ENCODE measurements around the gene C1QTNF8. TPM values are rescaled to one million over a fixed set of nuclear protein-coding genes. Genes with fewer than 3 reads are reported as not detected.
A peak's percentile ranks its signal among the peaks of the same experiment; 100 is the strongest.

The C1QTNF8 gene
- not detected for polyA plus RNA-seq (2013, experiment 1 of 2)
- polyA plus RNA-seq (2013, experiment 2 of 2), result not detected

GRCh38 chr16:1096169-1097082, at the start of gene C1QTNF8:
TSS of gene C1QTNF8 (minus strand) at chr16:1096244. CDS start at chr16:1094922, 1,322 bp downstream.
- Histone ChIP-seq H3K36me3 (replicated peaks in 1 of 2; ENCODE audit: control insufficient read depth in 2 of 2, insufficient read depth in 2 of 2, low read length in 2 of 2) (no peaks in the 10 kb centered on the region), H2BK12ac (ENCODE audit: low read length) (peak within 1 kb of the TSS; percentile 90), H3K14ac (ENCODE audit: low read length) (peak within 1 kb of the TSS; percentile 56), H3K9me3 (replicated peaks in 1 of 2; ENCODE audit: control insufficient read depth in 2 of 2, insufficient read depth in 1 of 2, low read depth in 1 of 2, low read length in 2 of 2) (no peaks in the 10 kb centered on the region), H2BK5ac (ENCODE audit: low read length) (peak within 1 kb of the TSS; percentile 93), H4K91ac (ENCODE audit: low read depth, low read length, poor library complexity) (no peak within 1 kb of the TSS), H3K27me3 (ENCODE audit: control insufficient read depth in 3 of 3, insufficient read depth in 3 of 3, low read depth in 1 of 3, low read length in 3 of 3) (peaks cover 0 to 33% (median 0%) of the 10 kb centered on the region in 3 experiments), H3K27ac (replicated peaks; ENCODE audit: low read length) (no peak within 1 kb of the TSS), H3K79me1 (ENCODE audit: low read depth, low read length) (no peaks in the 10 kb centered on the region), H2AFZ (ENCODE audit: low read length) (peak within 1 kb of the TSS; percentile 64), H3K4ac (ENCODE audit: low read length) (peak within 1 kb of the TSS; percentile 37), H3K23ac (ENCODE audit: low read depth, low read length, poor library complexity) (peak within 1 kb of the TSS; percentile 65), H3K4me1 (ENCODE audit: control insufficient read depth in 2 of 2, insufficient read depth in 1 of 2, low read depth in 1 of 2, low read length in 2 of 2) (peaks cover 15 to 23% of the 10 kb centered on the region in 2 donors), H2AK5ac (ENCODE audit: low read depth, low read length) (peak within 1 kb of the TSS; percentile 100), H3K4me3 (ENCODE audit: low read length in 2 of 2) (peak within 1 kb of the TSS in 1 of 2 donors; percentile 40), H3K4me2 (ENCODE audit: insufficient read depth, low read length, poor library complexity, severe bottlenecking) (no peak within 1 kb of the TSS), H2BK15ac (ENCODE audit: low read length) (peak within 1 kb of the TSS; percentile 75), H3K9ac (ENCODE audit: low read depth, low read length, poor library complexity) (peak within 1 kb of the TSS; percentile 44), H3K18ac (ENCODE audit: low read length) (peak within 1 kb of the TSS; percentile 71), H4K8ac (ENCODE audit: low read depth, low read length) (no peak within 1 kb of the TSS), H2BK120ac (ENCODE audit: low read depth, low read length) (no peak within 1 kb of the TSS)
- no peak for DNase-seq (ENCODE audit: low spot score)
- no CpG with 5 or more reads among the region's 55 CpGs for WGBS, 2 donors (ENCODE audit: extremely low coverage in 2 of 2, insufficient read length in 2 of 2, insufficient replicate concordance in 1 of 2)

- Histone ChIP-seq H3K27me3 (ENCODE audit: control insufficient read depth in 3 of 3, insufficient read depth in 3 of 3, low read depth in 1 of 3, low read length in 3 of 3) (peaks cover 0 to 32% (median 0%) of the 10 kb centered on the region in 3 experiments), H2BK120ac (ENCODE audit: low read depth, low read length) (peak overlapping the region; percentile 95), H3K36me3 (replicated peaks in 1 of 2; ENCODE audit: control insufficient read depth in 2 of 2, insufficient read depth in 2 of 2, low read length in 2 of 2) (no peaks in the 10 kb centered on the region), H3K9me3 (replicated peaks in 1 of 2; ENCODE audit: control insufficient read depth in 2 of 2, insufficient read depth in 1 of 2, low read depth in 1 of 2, low read length in 2 of 2) (peaks cover 4 to 6% of the 10 kb centered on the region in 2 donors), H2AFZ (ENCODE audit: low read length) (peak overlapping the region; percentile 65), H2BK15ac (ENCODE audit: low read length) (peak overlapping the region; percentile 99), H4K8ac (ENCODE audit: low read depth, low read length) (no peak overlapping the region), H3K4me3 (ENCODE audit: low read length in 2 of 2) (no peak overlapping the region), H2BK12ac (ENCODE audit: low read length) (peak overlapping the region; percentile 97), H3K14ac (ENCODE audit: low read length) (no peak overlapping the region), H2BK5ac (ENCODE audit: low read length) (peak overlapping the region; percentile 93), H3K23ac (ENCODE audit: low read depth, low read length, poor library complexity) (peak overlapping the region; percentile 57), H3K79me1 (ENCODE audit: low read depth, low read length) (peaks cover 3% of the 10 kb centered on the region), H3K4me1 (ENCODE audit: control insufficient read depth in 2 of 2, insufficient read depth in 1 of 2, low read depth in 1 of 2, low read length in 2 of 2) (peaks cover 17 to 23% of the 10 kb centered on the region in 2 donors), H2AK5ac (ENCODE audit: low read depth, low read length) (peak overlapping the region; percentile 99), H4K91ac (ENCODE audit: low read depth, low read length, poor library complexity) (peak overlapping the region; percentile 65), H3K18ac (ENCODE audit: low read length) (peak overlapping the region; percentile 95), H3K9ac (ENCODE audit: low read depth, low read length, poor library complexity) (peak overlapping the region; percentile 83), H3K27ac (replicated peaks; ENCODE audit: low read length) (peak overlapping the region; percentile 68), H3K4ac (ENCODE audit: low read length) (no peak overlapping the region), H3K4me2 (ENCODE audit: insufficient read depth, low read length, poor library complexity, severe bottlenecking) (no peak overlapping the region)
- WGBS, 2 donors (ENCODE audit: extremely low coverage in 2 of 2, insufficient read length in 2 of 2, insufficient replicate concordance in 1 of 2), result no CpG with 5 or more reads among the region's 30 CpGs
- no peak for DNase-seq (ENCODE audit: low spot score)
Observed at GRCh38 chr16:1145383-1146100, 49.5 kb upstream of the C1QTNF8 start.

- H3K27ac ChIP-seq (replicated peaks; ENCODE audit: low read length), result peak overlapping the region; percentile 44
- H3K14ac ChIP-seq (ENCODE audit: low read length), result peak overlapping the region; percentile 79
- peak overlapping the region; percentile 95 for H3K18ac ChIP-seq (ENCODE audit: low read length)
- peak overlapping the region; percentile 87 for H2BK12ac ChIP-seq (ENCODE audit: low read length)
- peak overlapping the region; percentile 92 for H3K23ac ChIP-seq (ENCODE audit: low read depth, low read length, poor library complexity)
- H2BK5ac ChIP-seq (ENCODE audit: low read length), result peak overlapping the region; percentile 94
- no peak overlapping the region for H3K4me2 ChIP-seq (ENCODE audit: insufficient read depth, low read length, poor library complexity, severe bottlenecking)
- H3K36me3 ChIP-seq (replicated peaks in 1 of 2; ENCODE audit: control insufficient read depth in 2 of 2, insufficient read depth in 2 of 2, low read length in 2 of 2), result no peaks in the 10 kb centered on the region
- H2AK5ac ChIP-seq (ENCODE audit: low read depth, low read length), result peak overlapping the region; percentile 98
- peak overlapping the region; percentile 65 for H2AFZ ChIP-seq (ENCODE audit: low read length)
- peak overlapping the region; percentile 41 for H4K91ac ChIP-seq (ENCODE audit: low read depth, low read length, poor library complexity)
- peak overlapping the region; percentile 95 for H2BK120ac ChIP-seq (ENCODE audit: low read depth, low read length)
- H3K27me3 ChIP-seq (ENCODE audit: control insufficient read depth in 3 of 3, insufficient read depth in 3 of 3, low read depth in 1 of 3, low read length in 3 of 3), result peaks cover 0 to 32% (median 0%) of the 10 kb centered on the region in 3 experiments
- H4K8ac ChIP-seq (ENCODE audit: low read depth, low read length), result no peak overlapping the region
- H3K4ac ChIP-seq (ENCODE audit: low read length), result no peak overlapping the region
- peak overlapping the region; percentile 59 for H2BK15ac ChIP-seq (ENCODE audit: low read length)
- peak overlapping the region; percentile 78 for H3K9ac ChIP-seq (ENCODE audit: low read depth, low read length, poor library complexity)
- WGBS, 2 donors (ENCODE audit: extremely low coverage in 2 of 2, insufficient read length in 2 of 2, insufficient replicate concordance in 1 of 2), result no CpG with 5 or more reads among the region's 46 CpGs
- no peak for DNase-seq (ENCODE audit: low spot score)
- H3K4me1 ChIP-seq (ENCODE audit: control insufficient read depth in 2 of 2, insufficient read depth in 1 of 2, low read depth in 1 of 2, low read length in 2 of 2), result peaks cover 17 to 23% of the 10 kb centered on the region in 2 donors
- H3K4me3 ChIP-seq (ENCODE audit: low read length in 2 of 2), result no peak overlapping the region
- H3K9me3 ChIP-seq (replicated peaks in 1 of 2; ENCODE audit: control insufficient read depth in 2 of 2, insufficient read depth in 1 of 2, low read depth in 1 of 2, low read length in 2 of 2), result peaks cover 4 to 6% of the 10 kb centered on the region in 2 donors
- peaks cover 3% of the 10 kb centered on the region for H3K79me1 ChIP-seq (ENCODE audit: low read depth, low read length)
Observed at GRCh38 chr16:1144476-1145382, 48.7 kb upstream of the C1QTNF8 start.

All from neuronal stem cell (in vitro differentiated cells).